SU-DHL-6 (cell line): Measurements from ENCODE around the gene CCDC137.

Experiments
- H2AFZ ChIP-seq: fragments of 200-600 bp; sonication (generic); 2 replicates; pipeline ENCODE4 v1.6.1; 2014; ENCODE audit warnings: low read depth, mild to moderate bottlenecking, moderate library complexity, mixed read lengths, antibody characterized with exemption, low read length; ENCODE audit not compliant: severe bottlenecking
- H3F3A ChIP-seq: fragments of 200-600 bp; shearing (Covaris generic); 2 replicates; pipeline ENCODE4 v1.6.0; 2016; ENCODE audit warnings: antibody characterized with exemption, mild to moderate bottlenecking; ENCODE audit not compliant: insufficient read depth
- H3K27ac ChIP-seq: fragments of 200-600 bp; sonication (generic); 2 replicates; pipeline ENCODE4 v1.5.1; 2016; ENCODE audit warnings: low read depth, mild to moderate bottlenecking, low read length, moderate library complexity, mixed read lengths
- H3K27me3 ChIP-seq: fragments of 200-600 bp; sonication (generic), shearing (Covaris generic); 2 replicates; pipeline ENCODE4 v1.6.0; 2014; ENCODE audit warnings: mild to moderate bottlenecking, low read length
- H3K36me3 ChIP-seq: fragments of 200-600 bp; sonication (generic); 2 replicates; pipeline ENCODE4 v1.6.1; 2014; ENCODE audit warnings: mild to moderate bottlenecking, low read length, mixed read lengths
- H3K4me2 ChIP-seq: fragments of 300-600, 200-600 bp; shearing (Covaris generic), sonication (generic); 2 replicates; pipeline ENCODE4 v1.6.0; 2014; ENCODE audit warnings: low read length, low read depth, mild to moderate bottlenecking; ENCODE audit not compliant: poor library complexity, severe bottlenecking
- H3K4me3 ChIP-seq: fragments of 200-600 bp; sonication (generic); 2 replicates; pipeline ENCODE4 v1.5.1; 2014; ENCODE audit warnings: antibody characterized with exemption, low read length, mild to moderate bottlenecking, mixed read lengths; ENCODE audit not compliant: insufficient read depth, poor library complexity, severe bottlenecking
- H3K79me2 ChIP-seq: fragments of 200-600 bp; sonication (generic); 2 replicates; pipeline ENCODE4 v1.6.1; 2014; ENCODE audit warnings: mild to moderate bottlenecking, low read length, moderate library complexity; ENCODE audit not compliant: insufficient read depth
- H3K9ac ChIP-seq: fragments of 200-600 bp; sonication (generic); 2 replicates; pipeline ENCODE4 v1.7.0; 2014; ENCODE audit warnings: mild to moderate bottlenecking, low read length
- H3K9me2 ChIP-seq: fragments of 200-600 bp; sonication (generic); replicated peaks from 2 replicates; pipeline ENCODE4 v1.6.1; 2014; ENCODE audit warnings: low read length; ENCODE audit not compliant: insufficient read depth
- H3K9me3 ChIP-seq: fragments of 200-600 bp; sonication (generic); 2 replicates; pipeline ENCODE4 v1.6.1; 2014; ENCODE audit warnings: low read length, mixed read lengths; ENCODE audit not compliant: insufficient read depth
- H4K20me1 ChIP-seq: fragments of 200-600 bp; sonication (generic); 2 replicates; pipeline ENCODE4 v1.6.1; 2014; ENCODE audit warnings: low read depth, mild to moderate bottlenecking, antibody characterized with exemption, low read length, moderate library complexity, mixed read lengths
- CTCF ChIP-seq: fragments of 200-600 bp; sonication (generic); IDR thresholded peaks from one replicate; pipeline ENCODE4 v1.5.1; 2017; ENCODE audit warnings: antibody characterized with exemption, mild to moderate bottlenecking, low read length, moderate library complexity; ENCODE audit not compliant: insufficient read depth, poor library complexity, severe bottlenecking
- EZH2phosphoT487 ChIP-seq: fragments of 200-600 bp; sonication (generic), shearing (Covaris generic); conservative IDR thresholded peaks from 2 replicates; pipeline ENCODE4 v1.6.1; 2018; ENCODE audit warnings: mild to moderate bottlenecking, antibody characterized with exemption, low read length, moderate library complexity, mixed read lengths

CCDC137 gene

GRCh38 chr17:81714412-81715106 is 48.0 kb downstream of the CCDC137 start:
- no peaks in the 10 kb centered on the region for H3K36me3 ChIP-seq
- no peak overlapping the region for H3K4me3 ChIP-seq
- peaks cover 27% of the 10 kb centered on the region for H3K79me2 ChIP-seq
- no peak overlapping the region for H3K9ac ChIP-seq
- no peak overlapping the region for H3K4me2 ChIP-seq
- no peaks in the 10 kb centered on the region for H4K20me1 ChIP-seq
- no peak overlapping the region for H3K27ac ChIP-seq
- H3K27me3 ChIP-seq: no peaks in the 10 kb centered on the region
- H3K9me3 ChIP-seq: no peaks in the 10 kb centered on the region
- H2AFZ ChIP-seq: no peak overlapping the region
- no peaks in the 10 kb centered on the region for H3K9me2 ChIP-seq
- peaks cover 17% of the 10 kb centered on the region; the same call in 1 of the 2 replicates for H3F3A ChIP-seq
- TF ChIP-seq EZH2phosphoT487: no peak
- no peak for TF ChIP-seq CTCF

DNA sequence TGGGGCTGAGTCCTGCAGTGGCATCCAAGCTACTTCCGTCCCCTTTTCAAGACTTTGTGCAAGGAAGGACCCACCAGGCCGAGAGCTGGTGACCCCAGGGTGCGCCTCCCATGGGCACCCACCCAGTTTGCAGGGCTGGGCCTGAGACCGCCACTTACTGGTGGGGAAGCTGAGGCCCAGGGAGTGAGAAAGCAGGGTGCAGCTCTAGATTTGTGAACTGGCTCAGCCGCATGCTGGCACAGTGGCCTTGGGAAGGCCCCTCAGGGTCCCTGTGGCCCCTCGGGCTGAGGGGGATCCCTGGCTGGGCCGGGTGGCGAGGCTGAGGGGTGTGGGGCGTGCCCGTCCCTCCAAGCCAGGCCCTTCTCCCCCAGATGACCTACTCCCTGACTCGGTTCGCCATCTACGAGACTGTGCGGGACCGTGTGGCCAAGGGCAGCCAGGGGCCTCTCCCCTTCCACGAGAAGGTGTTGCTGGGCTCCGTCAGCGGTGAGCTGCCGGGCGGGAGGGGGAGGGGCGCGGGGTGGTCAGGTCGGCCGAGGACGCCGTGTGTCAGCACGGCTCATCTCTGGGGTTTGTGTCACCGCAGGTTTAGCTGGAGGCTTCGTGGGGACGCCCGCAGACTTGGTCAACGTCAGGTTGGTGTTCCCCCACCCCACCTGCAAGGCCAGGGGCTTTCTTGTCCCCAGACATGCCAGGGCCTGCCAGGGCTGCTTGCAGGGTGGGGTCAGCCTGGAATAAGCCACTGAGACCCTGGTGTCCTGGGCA is 48.8 kb downstream of the CCDC137 start:
- no peak overlapping the region for H3K4me2 ChIP-seq
- TF ChIP-seq EZH2phosphoT487 (no peak), CTCF (no peak)
- no peak overlapping the region for H3K9ac ChIP-seq
- no peak overlapping the region for H2AFZ ChIP-seq
- no peaks in the 10 kb centered on the region for H3K36me3 ChIP-seq
- H3K9me2 ChIP-seq: no peaks in the 10 kb centered on the region
- peaks cover 10% of the 10 kb centered on the region; the same call in 1 of the 2 replicates for H3F3A ChIP-seq
- no peaks in the 10 kb centered on the region for H3K9me3 ChIP-seq
- H3K27me3 ChIP-seq: no peaks in the 10 kb centered on the region
- no peak overlapping the region for H3K27ac ChIP-seq
- H3K4me3 ChIP-seq: no peak overlapping the region
- H3K79me2 ChIP-seq: peaks cover 27% of the 10 kb centered on the region
- no peaks in the 10 kb centered on the region for H4K20me1 ChIP-seq

GRCh38 chr17:81715872-81716673 is 49.5 kb downstream of the CCDC137 start:
- no peak overlapping the region for H3K9ac ChIP-seq
- H3K79me2 ChIP-seq: peaks cover 27% of the 10 kb centered on the region
- H3K9me3 ChIP-seq: no peaks in the 10 kb centered on the region
- no peak overlapping the region for H3K4me3 ChIP-seq
- no peak overlapping the region for H3K27ac ChIP-seq
- TF ChIP-seq CTCF (no peak), EZH2phosphoT487 (no peak)
- no peak overlapping the region for H3K4me2 ChIP-seq
- no peak overlapping the region for H2AFZ ChIP-seq
- H4K20me1 ChIP-seq: no peaks in the 10 kb centered on the region
- H3K9me2 ChIP-seq: no peaks in the 10 kb centered on the region
- no peaks in the 10 kb centered on the region for H3K36me3 ChIP-seq
- peaks cover 3% of the 10 kb centered on the region; the same call in 1 of the 2 replicates for H3F3A ChIP-seq
- no peaks in the 10 kb centered on the region for H3K27me3 ChIP-seq
